ENCODE results near the gene CCT7. TPM values are rescaled to one million over a fixed set of nuclear protein-coding genes. Genes with fewer than 3 reads are reported as not detected.

Gene CCT7
- total and polyA plus RNA-seq, 2 experiments from 2014 or later, result 190 to 197 TPM

- Histone ChIP-seq H3K27ac (no peak overlapping the region), H3K79me2 (no peaks in the 10 kb centered on the region), H3K4me1 (ENCODE audit: insufficient read depth) (peaks cover 10% of the 10 kb centered on the region), H3K9me3 (ENCODE audit: low read depth) (no peaks in the 10 kb centered on the region), H3K4me3 (peak overlapping the region; percentile 36), H4K20me1 (ENCODE audit: insufficient read depth, poor library complexity, severe bottlenecking) (no peaks in the 10 kb centered on the region), H2AFZ (peak overlapping the region; percentile 76), H3K4me2 (peak overlapping the region; percentile 95), H3K27me3 (peaks cover 37% of the 10 kb centered on the region), H3K9me2 (replicated peaks; ENCODE audit: insufficient read depth) (no peaks in the 10 kb centered on the region), H3K36me3 (replicated peaks; ENCODE audit: insufficient read depth, low read depth) (no peaks in the 10 kb centered on the region)
- 1% methylated on average over 83 of the region's 113 CpGs for WGBS (ENCODE audit: low lambda C conversion rate, missing lambda C conversion rate)
- peak; percentile 82 for DNase-seq (ENCODE audit: low spot score)
- TF ChIP-seq EZH2phosphoT487 (IDR thresholded peaks at IDR 0.05; ENCODE audit: low read depth, severe bottlenecking, unreplicated experiment), result no peak
- peak; percentile 38 for TF ChIP-seq EZH2 (IDR thresholded peaks at IDR 0.05; ENCODE audit: borderline replicate concordance)
- peak; percentile 40 for TF ChIP-seq CTCF (IDR thresholded peaks at IDR 0.05; ENCODE audit: poor library complexity)
Measured at GRCh38 chr2:73268830-73269685, 35.0 kb downstream of the CCT7 start.

GRCh38 chr2:73269686-73270465, 35.8 kb downstream of the CCT7 start:
- Histone ChIP-seq H3K4me2 (peak overlapping the region; percentile 95), H3K4me1 (ENCODE audit: insufficient read depth) (peaks cover 10% of the 10 kb centered on the region), H4K20me1 (ENCODE audit: insufficient read depth, poor library complexity, severe bottlenecking) (no peaks in the 10 kb centered on the region), H3K27ac (no peak overlapping the region), H3K36me3 (replicated peaks; ENCODE audit: insufficient read depth, low read depth) (no peaks in the 10 kb centered on the region), H3K9me3 (ENCODE audit: low read depth) (no peaks in the 10 kb centered on the region), H3K79me2 (no peaks in the 10 kb centered on the region), H3K9me2 (replicated peaks; ENCODE audit: insufficient read depth) (no peaks in the 10 kb centered on the region), H3K4me3 (no peak overlapping the region), H2AFZ (peak overlapping the region; percentile 40), H3K27me3 (peaks cover 37% of the 10 kb centered on the region)
- no peak for TF ChIP-seq CTCF (IDR thresholded peaks at IDR 0.05; ENCODE audit: poor library complexity)
- no peak for TF ChIP-seq EZH2 (IDR thresholded peaks at IDR 0.05; ENCODE audit: borderline replicate concordance)
- no peak for TF ChIP-seq EZH2phosphoT487 (IDR thresholded peaks at IDR 0.05; ENCODE audit: low read depth, severe bottlenecking, unreplicated experiment)
- no peak for DNase-seq (ENCODE audit: low spot score)
- 26% methylated on average over 22 of the region's 22 CpGs for WGBS (ENCODE audit: low lambda C conversion rate, missing lambda C conversion rate)

GRCh38 chr2:73272270-73272669, 38.2 kb downstream of the CCT7 start:
- Histone ChIP-seq H3K27me3 (peaks cover 33% of the 10 kb centered on the region), H4K20me1 (ENCODE audit: insufficient read depth, poor library complexity, severe bottlenecking) (no peaks in the 10 kb centered on the region), H3K4me1 (ENCODE audit: insufficient read depth) (peaks cover 10% of the 10 kb centered on the region), H3K27ac (no peak overlapping the region), H3K9me3 (ENCODE audit: low read depth) (no peaks in the 10 kb centered on the region), H3K79me2 (no peaks in the 10 kb centered on the region), H3K36me3 (replicated peaks; ENCODE audit: insufficient read depth, low read depth) (no peaks in the 10 kb centered on the region), H3K9me2 (replicated peaks; ENCODE audit: insufficient read depth) (no peaks in the 10 kb centered on the region), H3K4me2 (no peak overlapping the region), H2AFZ (no peak overlapping the region), H3K4me3 (no peak overlapping the region)
- DNase-seq (ENCODE audit: low spot score), result no peak
- no peak for TF ChIP-seq EZH2 (IDR thresholded peaks at IDR 0.05; ENCODE audit: borderline replicate concordance)
- no peak for TF ChIP-seq EZH2phosphoT487 (IDR thresholded peaks at IDR 0.05; ENCODE audit: low read depth, severe bottlenecking, unreplicated experiment)
- no peak for TF ChIP-seq CTCF (IDR thresholded peaks at IDR 0.05; ENCODE audit: poor library complexity)
- WGBS (ENCODE audit: low lambda C conversion rate, missing lambda C conversion rate), result 65% methylated on average over 1 of the region's 1 CpG

All from hepatocyte (in vitro differentiated cells).